Lung (tissue), 12 donors: ENCODE measurements around the gene SDCBP2. TPM values are rescaled to one million over a fixed set of nuclear protein-coding genes. Genes with fewer than 3 reads are reported as not detected.
A peak's percentile ranks its signal among the peaks of the same experiment; 100 is the strongest.

Source experiments
- ATAC-seq: fragments of 200-7000 bp; cut with Tn5 transposase; one replicate; pipeline ENCODE4 v1.9.1; 2020; ENCODE audit warnings: moderate number of reproducible peaks; ENCODE audit not compliant: insufficient read depth, low FRiP score
- DNase-seq, 3 donors: peaks; one replicate each; pipeline ENCODE4 v3.0.0-alpha.2; 2013 to 2017
- H3K27ac ChIP-seq, 2 donors: one replicate each; pipeline ENCODE4 v1.5.1; 2013; ENCODE audit warnings: mild to moderate bottlenecking in 2 of 2, moderate library complexity in 2 of 2, control low read depth in 1 of 2, inconsistent platforms in 1 of 2, low read depth in 1 of 2, low read length in 1 of 2
- H3K27me3 ChIP-seq, 3 donors: one replicate each; pipeline ENCODE4 v1.5.1; 2013; ENCODE audit warnings: low read length in 2 of 3; ENCODE audit not compliant: control insufficient read depth in 3 of 3, insufficient read depth in 3 of 3
- H3K36me3 ChIP-seq, 4 donors: one replicate each; pipeline ENCODE4 v1.5.1; 2013; ENCODE audit warnings: low read length in 4 of 4, mild to moderate bottlenecking in 1 of 4, moderate library complexity in 1 of 4; ENCODE audit not compliant: control insufficient read depth in 4 of 4, insufficient read depth in 4 of 4
- H3K4me1 ChIP-seq, 5 donors: one replicate each; pipeline ENCODE4 v1.5.1; 2013; ENCODE audit warnings: low read length in 5 of 5, mild to moderate bottlenecking in 2 of 5, moderate library complexity in 1 of 5; ENCODE audit not compliant: control insufficient read depth in 5 of 5, insufficient read depth in 5 of 5
- H3K4me3 ChIP-seq: one replicate; pipeline ENCODE4 v1.5.1; 2013; ENCODE audit warnings: mild to moderate bottlenecking, control low read depth, moderate library complexity
- H3K9ac ChIP-seq, 2 donors: one replicate each; pipeline ENCODE4 v1.5.1; 2013; ENCODE audit warnings: low read length in 2 of 2, control low read depth in 1 of 2; ENCODE audit not compliant: insufficient read depth in 1 of 2
- H3K9me3 ChIP-seq, 4 donors: one replicate each; pipeline ENCODE4 v1.5.1; 2013; ENCODE audit warnings: low read length in 3 of 4, mild to moderate bottlenecking in 1 of 4, moderate library complexity in 1 of 4; ENCODE audit not compliant: control insufficient read depth in 4 of 4, insufficient read depth in 3 of 4
- CTCF ChIP-seq: IDR thresholded peaks from 2 replicates; pipeline ENCODE4 v1.5.1; 2012; ENCODE audit warnings: mild to moderate bottlenecking; ENCODE audit errors: control extremely low read depth, extremely low read depth
- WGBS, 2 donors: extraction: QIAGEN DNeasy Blood & Tissue Kit; methylation state at CpG; one replicate each; pipeline ENCODE4 v1.1.7; 2013; 5-methylcytosine and 5-hydroxymethylcytosine counted together
- polyA plus RNA-seq, 2 donors: library from polyadenylated mRNA; stranded (reverse); fragments of 200-250 nt; gene quantifications; one replicate each; pipeline ENCODE4 v1.2.1, GENCODE V29; 2013
- total RNA-seq, 2 donors: library from RNA; depleted of rRNA in 1 of 2; stranded (reverse); fragments of >200 nt in 1 of 2; gene quantifications; one replicate each; pipeline ENCODE4 v1.2.1, GENCODE V29; 2014 to 2021
- donor health status: control.
- donor health status: control.
- donor health status: Bipolar disorder and iron deficiency.
- donor health status: healthy.
- donor health status: DM: yes; HTN: yes; CAD: no.

The SDCBP2 gene
- total and polyA plus RNA-seq, 4 donors: 3.5 to 18.1 (median 12.5) TPM

GRCh38 chr20:1330075-1330830 lies 1.3 kb upstream of the SDCBP2 start:
- H3K4me1 ChIP-seq: peaks cover 6 to 44% (median 9%) of the 10 kb centered on the region in 5 donors
- no peaks in the 10 kb centered on the region for H3K9me3 ChIP-seq
- DNase-seq (no peak), ATAC-seq (no peak)
- WGBS, 2 donors: 65 to 76% methylated on average over 6 of the region's 6 CpGs
- no peak overlapping the region for H3K4me3 ChIP-seq
- H3K27ac ChIP-seq: peak overlapping the region; percentile 71 to 94
- H3K27me3 ChIP-seq: no peaks in the 10 kb centered on the region
- TF ChIP-seq CTCF: no peak
- no peak overlapping the region for H3K9ac ChIP-seq
- peaks cover 0 to 6% (median 0%) of the 10 kb centered on the region in 4 donors for H3K36me3 ChIP-seq

GRCh38 chr20:1327827-1328679 lies 886 bp downstream of the SDCBP2 start:
- ATAC-seq: no peak
- Histone ChIP-seq H3K27ac (peak overlapping the region; percentile 87 to 94), H3K4me1 (peaks cover 6 to 40% (median 13%) of the 10 kb centered on the region in 5 donors), H3K27me3 (no peaks in the 10 kb centered on the region), H3K9me3 (no peaks in the 10 kb centered on the region), H3K36me3 (peaks cover 0 to 6% (median 0%) of the 10 kb centered on the region in 4 donors), H3K9ac (no peak overlapping the region), H3K4me3 (no peak overlapping the region)
- DNase-seq: no peak
- no peak for TF ChIP-seq CTCF
- 88 to 90% methylated on average over 7 of the region's 7 CpGs for WGBS, 2 donors

- Histone ChIP-seq H3K27me3 (no peaks in the 10 kb centered on the region), H3K9me3 (no peaks in the 10 kb centered on the region), H3K4me3 (no peak overlapping the region), H3K36me3 (no peaks in the 10 kb centered on the region), H3K9ac (no peak overlapping the region), H3K27ac (peak overlapping the region; percentile 94 to 98), H3K4me1 (peaks cover 6 to 39% (median 13%) of the 10 kb centered on the region in 5 donors)
- WGBS, 2 donors: 61 to 80% methylated on average over 8 of the region's 8 CpGs
- no peak for DNase-seq
- ATAC-seq: no peak
- TF ChIP-seq CTCF: no peak
These were observed 1.7 kb downstream of the SDCBP2 start for GRCh38 chr20:1327241-1327653.
